Transverse colon (tissue), 3 donors: Measurements from ENCODE around the gene TLL2.

Experiments used
- CTCF ChIP-seq, 5 experiments: fragments of 200-600 bp in 3 of 5; fragments of 450-650 bp in 2 of 5; sonication (generic) in 3 of 5; IDR thresholded peaks; 1 replicate in 2 of 5; 2 replicates in 3 of 5; pipeline ENCODE4 v1.5.1; 2016 to 2017; ENCODE audit warnings: antibody characterized with exemption in 5 of 5, inconsistent platforms in 3 of 5, mild to moderate bottlenecking in 2 of 5, moderate library complexity in 1 of 5
- POLR2A ChIP-seq: fragments of 450-650 bp; IDR thresholded peaks from one replicate; pipeline ENCODE4 v1.6.1; 2016; ENCODE audit warnings: antibody characterized with exemption, mild to moderate bottlenecking, moderate library complexity

- TF ChIP-seq CTCF (IDR thresholded peaks at IDR 0.05): no peak
- TF ChIP-seq POLR2A: no peak
Measured at GRCh38 chr10:96321822-96322221, 191.9 kb downstream of the TLL2 start.
